Stomach (tissue), 9 donors: ENCODE data around the gene NR6A1. TPM values are rescaled to one million over a fixed set of nuclear protein-coding genes. Genes with fewer than 3 reads are reported as not detected.

Experiments
- DNase-seq, 2 donors: peaks; one replicate each; pipeline versions ENCODE4 v3.0.0 to v3.0.0-alpha.2; 2013 to 2019
- H3K27ac ChIP-seq, 5 donors: fragments of 200-600 bp in 4 of 5; sonication (generic) in 4 of 5; one replicate each; pipeline ENCODE4 v1.5.1; 2013 to 2019; ENCODE audit warnings: mild to moderate bottlenecking in 1 of 5, moderate library complexity in 1 of 5
- H3K27me3 ChIP-seq, 3 donors: fragments of 200-600 bp; sonication (generic); one replicate each; pipeline ENCODE4 v1.5.1; 2017 to 2019; ENCODE audit warnings: mixed run types in 1 of 3
- H3K36me3 ChIP-seq, 4 donors: fragments of 200-600 bp; sonication (generic); 1 replicate in 3 of 4; 2 replicates in 1 of 4; pipeline ENCODE4 v1.5.1; 2016 to 2019
- H3K4me1 ChIP-seq, 4 donors: fragments of 200-600 bp; sonication (generic); one replicate each; pipeline ENCODE4 v1.5.1; 2016 to 2019
- H3K4me3 ChIP-seq, 4 donors: fragments of 200-600 bp; sonication (generic) in 3 of 4; one replicate each; pipeline ENCODE4 v1.5.1; 2016 to 2019; ENCODE audit warnings: mild to moderate bottlenecking in 1 of 4
- H3K9me3 ChIP-seq, 4 donors: fragments of 200-600 bp; sonication (generic); one replicate each; pipeline ENCODE4 v1.5.1; 2016 to 2019
- CTCF ChIP-seq, 7 experiments: fragments of 450-650 bp in 4 of 7; fragments of 200-600 bp in 3 of 7; sonication (generic) in 3 of 7; IDR thresholded peaks; one replicate each; pipeline ENCODE4 v1.5.1; 2016 to 2019; ENCODE audit warnings: antibody characterized with exemption in 7 of 7, control low read depth in 2 of 7, mild to moderate bottlenecking in 1 of 7
- EP300 ChIP-seq: sonication (generic); formaldehyde crosslinking; IDR thresholded peaks from one replicate; pipeline ENCODE4 v1.6.1; 2017; ENCODE audit warnings: antibody characterized with exemption
- POLR2A ChIP-seq, 4 donors: fragments of 450-650 bp; IDR thresholded peaks; one replicate each; pipeline ENCODE4 v1.6.1; 2016; ENCODE audit warnings: antibody characterized with exemption in 4 of 4, control low read depth in 2 of 4, mild to moderate bottlenecking in 1 of 4, moderate library complexity in 1 of 4
- POLR2AphosphoS5 ChIP-seq, 3 donors: sonication (generic); formaldehyde crosslinking; IDR thresholded peaks; one replicate each; pipeline ENCODE4 v1.6.1; 2016; ENCODE audit warnings: antibody characterized with exemption in 3 of 3
- WGBS, 5 donors: extraction: QIAGEN DNeasy Blood & Tissue Kit in 3 of 5; methylation state at CpG; one replicate each; pipeline versions ENCODE4 v1.1.5 to v1.1.7; 2013 to 2018; 5-methylcytosine and 5-hydroxymethylcytosine counted together
- intact Hi-C: fragments of 100-400 bp; cut with DNase I; formaldehyde crosslinking; loops from one replicate; pipeline ENCODE4 v1.15.1; 2023; ENCODE audit warnings: low total_unique reads
- polyA plus RNA-seq, 3 donors: library from polyadenylated mRNA; stranded (reverse); fragments of 200-250 nt; gene quantifications; one replicate each; pipeline ENCODE4 v1.2.3, GENCODE V29; 2013
- total RNA-seq, 5 donors: library from RNA; depleted of rRNA; stranded (reverse); fragments of >200 nt; gene quantifications; one replicate each; pipeline versions ENCODE4 v1.1.0 to v1.2.3, GENCODE V29; 2014 to 2016
- donor health status: healthy with polysubstance abuse.
- donor health status: Bipolar disorder and iron deficiency.
- donor health status: healthy.

The NR6A1 gene
- total and polyA plus RNA-seq, 8 donors, result 0.15 to 3.2 (median 1.5) TPM; not detected in 1

GRCh38 chr9:124684169-124684568 is 86.9 kb downstream of the NR6A1 start:
- Histone ChIP-seq H3K36me3 (no peaks in the 10 kb centered on the region), H3K4me1 (no peaks in the 10 kb centered on the region), H3K27me3 (no peaks in the 10 kb centered on the region), H3K4me3 (no peak overlapping the region), H3K9me3 (no peaks in the 10 kb centered on the region), H3K27ac (no peak overlapping the region)
- 68 to 87% (median 84%) methylated on average over 1 of the region's 1 CpG for WGBS, 5 donors
- no peak for DNase-seq
- intact Hi-C loops, result no loop called here
- TF ChIP-seq EP300 (no peak), POLR2AphosphoS5 (IDR thresholded peaks at IDR 0.05) (no peak), CTCF (IDR thresholded peaks at IDR 0.05) (no peak), POLR2A (IDR thresholded peaks at IDR 0.05) (no peak)

DNA sequence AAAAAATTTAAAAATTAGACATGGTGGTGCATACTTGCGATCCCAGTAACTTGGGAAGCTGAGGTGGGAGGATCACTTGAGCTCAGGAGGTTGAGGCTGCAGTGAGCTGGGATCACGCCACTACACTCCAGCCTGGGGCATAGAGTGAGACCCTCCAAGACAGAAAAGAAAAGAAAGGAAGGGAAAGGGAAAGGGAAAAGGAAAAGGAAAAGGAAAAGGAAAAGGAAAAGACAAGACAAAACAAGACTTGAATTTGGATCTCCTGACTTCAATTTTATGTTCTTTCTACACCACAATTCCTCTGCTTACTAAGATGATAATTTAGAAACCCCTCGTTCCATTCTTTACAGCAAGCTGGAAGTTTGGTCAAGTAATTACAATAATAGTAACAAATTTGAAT is 88.1 kb downstream of the NR6A1 start:
- Histone ChIP-seq H3K27me3 (no peaks in the 10 kb centered on the region), H3K4me1 (no peaks in the 10 kb centered on the region), H3K9me3 (no peaks in the 10 kb centered on the region), H3K36me3 (no peaks in the 10 kb centered on the region), H3K4me3 (no peak overlapping the region), H3K27ac (no peak overlapping the region)
- no peak for DNase-seq
- 94 to 99% (median 96%) methylated on average over 3 of the region's 3 CpGs for WGBS, 5 donors
- no peak for TF ChIP-seq EP300
- no peak for TF ChIP-seq POLR2AphosphoS5 (IDR thresholded peaks at IDR 0.05)
- TF ChIP-seq CTCF (IDR thresholded peaks at IDR 0.05), result no peak
- no peak for TF ChIP-seq POLR2A (IDR thresholded peaks at IDR 0.05)
- intact Hi-C loops, result no loop called here

- no peak overlapping the region for H3K27ac ChIP-seq
- H3K4me1 ChIP-seq, result peaks cover 0 to 7% (median 3%) of the 10 kb centered on the region in 4 donors
- H3K27me3 ChIP-seq, result no peaks in the 10 kb centered on the region
- H3K36me3 ChIP-seq, result no peaks in the 10 kb centered on the region
- no peak for DNase-seq
- no peak overlapping the region for H3K4me3 ChIP-seq
- intact Hi-C loops, result no loop called here
- TF ChIP-seq POLR2A (IDR thresholded peaks at IDR 0.05) (no peak), EP300 (no peak), CTCF (IDR thresholded peaks at IDR 0.05) (no peak), POLR2AphosphoS5 (IDR thresholded peaks at IDR 0.05) (no peak)
- WGBS, 5 donors, result 81 to 100% (median 91%) methylated on average over 1 of the region's 1 CpG
- H3K9me3 ChIP-seq, result no peaks in the 10 kb centered on the region
Measured at GRCh38 chr9:124680714-124681390, 90.3 kb downstream of the NR6A1 start.

DNA sequence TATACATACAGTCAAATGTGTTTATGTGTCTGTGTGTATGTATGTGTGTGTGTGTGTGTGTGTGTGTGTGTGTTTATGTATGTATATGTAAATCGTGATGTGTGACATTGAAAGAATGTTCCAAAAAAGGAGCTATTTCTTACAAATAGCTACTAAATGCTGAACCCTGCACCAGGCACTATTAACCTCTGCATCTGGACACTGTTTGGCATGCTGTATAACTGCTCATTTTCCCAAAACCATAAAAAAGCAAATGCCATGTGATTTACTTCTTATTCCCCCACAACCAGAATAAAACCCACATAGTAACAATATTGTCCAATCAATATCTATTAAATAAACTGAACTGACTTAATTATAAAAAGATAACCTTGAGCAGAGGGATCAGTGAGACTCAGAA is 91.1 kb downstream of the NR6A1 start:
- Histone ChIP-seq H3K36me3 (no peaks in the 10 kb centered on the region), H3K9me3 (no peaks in the 10 kb centered on the region), H3K27me3 (no peaks in the 10 kb centered on the region), H3K27ac (no peak overlapping the region), H3K4me1 (peaks cover 0 to 15% (median 7%) of the 10 kb centered on the region in 4 donors), H3K4me3 (no peak overlapping the region)
- DNase-seq, result no peak
- intact Hi-C loops, result no loop called here
- 86 to 96% (median 95%) methylated on average over 1 of the region's 1 CpG for WGBS, 5 donors
- TF ChIP-seq EP300 (no peak), POLR2AphosphoS5 (IDR thresholded peaks at IDR 0.05) (no peak), POLR2A (IDR thresholded peaks at IDR 0.05) (no peak), CTCF (IDR thresholded peaks at IDR 0.05) (no peak)
